Stimulated activated CD4-positive, alpha-beta T cell treated with anti-CD3 and anti-CD28 coated beads, Interleukin-15, amount 100 ng/mL, for 24 hours (primary cell): ENCODE results near the gene KLF16.

ENCODE experiments used
- DNase-seq: peaks from one replicate; pipeline ENCODE4 v3.0.0-alpha.2; 2020

KLF16 gene

GRCh38 chr19:1854039-1854541 lies 9.3 kb downstream of the KLF16 start:
- DNase-seq = no peak

GRCh38 chr19:1853295-1854038 lies 9.9 kb downstream of the KLF16 start:
- peak; percentile 87 for DNase-seq

- DNase-seq = no peak
These were observed 10.7 kb downstream of the KLF16 start for GRCh38 chr19:1852581-1853128.

GRCh38 chr19:1851654-1852580 lies 11.5 kb downstream of the KLF16 start:
- DNase-seq = peak; percentile 60

GRCh38 chr19:1850809-1851653 lies 12.3 kb downstream of the KLF16 start:
- no peak for DNase-seq

- DNase-seq = no peak
These were observed 13.4 kb downstream of the KLF16 start for GRCh38 chr19:1849886-1850398.

- no peak for DNase-seq
These were observed 14.3 kb downstream of the KLF16 start for GRCh38 chr19:1849132-1849474.

- peak; percentile 97 for DNase-seq
These were observed 14.8 kb downstream of the KLF16 start, which contains the start of gene REXO1 for GRCh38 chr19:1848399-1849131. REXO1 (minus strand) TSS chr19:1848483; CDS start chr19:1848358, 125 bp downstream.

- peak; percentile 56 for DNase-seq
These were observed 15.5 kb downstream of the KLF16 start for GRCh38 chr19:1847684-1848398.

GRCh38 chr19:1847348-1847683 lies 16.1 kb downstream of the KLF16 start:
- no peak for DNase-seq

- DNase-seq = no peak
These were observed 16.7 kb downstream of the KLF16 start for GRCh38 chr19:1846517-1847204.

GRCh38 chr19:1845642-1846041 lies 17.7 kb downstream of the KLF16 start:
- no peak for DNase-seq

GRCh38 chr19:1845125-1845515 lies 18.3 kb downstream of the KLF16 start:
- no peak for DNase-seq

- DNase-seq = no peak
These were observed 18.8 kb downstream of the KLF16 start for GRCh38 chr19:1844513-1845124.

- DNase-seq = no peak
These were observed 19.6 kb downstream of the KLF16 start for GRCh38 chr19:1843646-1844394.

- DNase-seq = no peak
These were observed 20.3 kb downstream of the KLF16 start for GRCh38 chr19:1843116-1843515.

- DNase-seq = no peak
These were observed 22.0 kb downstream of the KLF16 start for GRCh38 chr19:1841209-1841924.

- no peak for DNase-seq
These were observed 22.8 kb downstream of the KLF16 start for GRCh38 chr19:1840541-1841115.
